GM19438 (cell line): ENCODE results near the gene FBP2.

Experiments
- ATAC-seq: cut with Tn5 transposase; IDR thresholded peaks from one replicate; pipeline ENCODE4 v1.9.1; 2021; ENCODE audit warnings: low read depth; ENCODE audit not compliant: unreplicated experiment

The FBP2 gene

GRCh38 chr9:94593459-94594345 is at the start of gene FBP2:
Gene FBP2, minus strand, starts transcription at chr9:94593824. Its CDS starts 98 bp downstream, at chr9:94593726.
- no peak for ATAC-seq

- no peak for ATAC-seq
Observed at GRCh38 chr9:94643176-94643575, 49.6 kb upstream of the FBP2 start.

- no peak for ATAC-seq
Observed at GRCh38 chr9:94642501-94642900, 48.9 kb upstream of the FBP2 start.

GRCh38 chr9:94639999-94640376 is 46.4 kb upstream of the FBP2 start:
- no peak for ATAC-seq

- ATAC-seq, result no peak
Observed at GRCh38 chr9:94639061-94639998, 45.7 kb upstream of the FBP2 start, which contains the start of gene FBP1. Gene FBP1, minus strand, starts transcription at chr9:94639518. Its CDS starts 208 bp downstream, at chr9:94639310.

- ATAC-seq, result no peak
Observed at GRCh38 chr9:94638335-94639060, 44.9 kb upstream of the FBP2 start.

GRCh38 chr9:94632737-94633136 is 39.1 kb upstream of the FBP2 start:
- no peak for ATAC-seq

GRCh38 chr9:94631599-94631998 is 38.0 kb upstream of the FBP2 start:
- no peak for ATAC-seq

- no peak for ATAC-seq
Observed at GRCh38 chr9:94630833-94631232, 37.2 kb upstream of the FBP2 start.

GRCh38 chr9:94630281-94630680 is 36.7 kb upstream of the FBP2 start:
- ATAC-seq, result no peak

GRCh38 chr9:94627287-94627686 is 33.7 kb upstream of the FBP2 start:
- ATAC-seq, result no peak

GRCh38 chr9:94625835-94626234 is 32.2 kb upstream of the FBP2 start:
- no peak for ATAC-seq

- ATAC-seq, result no peak
Observed at GRCh38 chr9:94624629-94625028, 31.0 kb upstream of the FBP2 start.

GRCh38 chr9:94623253-94623652 is 29.6 kb upstream of the FBP2 start:
- ATAC-seq, result no peak

GRCh38 chr9:94622087-94622800 is 28.6 kb upstream of the FBP2 start:
- no peak for ATAC-seq

GRCh38 chr9:94619026-94619425 is 25.4 kb upstream of the FBP2 start:
- no peak for ATAC-seq

GRCh38 chr9:94613003-94613402 is 19.4 kb upstream of the FBP2 start:
- ATAC-seq, result no peak

- ATAC-seq, result no peak
Observed at GRCh38 chr9:94612071-94612470, 18.4 kb upstream of the FBP2 start.

GRCh38 chr9:94611638-94612068 is 18.0 kb upstream of the FBP2 start:
- ATAC-seq, result no peak

GRCh38 chr9:94610181-94610606 is 16.6 kb upstream of the FBP2 start:
- ATAC-seq, result no peak
